Muscle layer of colon (tissue), 2 donors: Measurements from ENCODE around the gene VSIR.
A peak's percentile ranks its signal among the peaks of the same experiment; 100 is the strongest.

ENCODE experiments used
- H3K27ac ChIP-seq: one replicate; pipeline ENCODE4 v1.7.0; 2013; ENCODE audit warnings: low read depth, mild to moderate bottlenecking, low read length, moderate library complexity
- H3K27me3 ChIP-seq, 2 donors: one replicate each; pipeline ENCODE4 v1.7.0; 2013; ENCODE audit warnings: low read length in 2 of 2, mild to moderate bottlenecking in 2 of 2; ENCODE audit not compliant: insufficient read depth in 2 of 2, control insufficient read depth in 1 of 2
- H3K36me3 ChIP-seq: one replicate; pipeline ENCODE4 v1.7.0; 2013; ENCODE audit warnings: mild to moderate bottlenecking, low read length; ENCODE audit not compliant: insufficient read depth
- H3K4me1 ChIP-seq: one replicate; pipeline ENCODE4 v1.7.0; 2013; ENCODE audit warnings: mild to moderate bottlenecking, low read length; ENCODE audit not compliant: insufficient read depth
- H3K4me3 ChIP-seq, 2 donors: one replicate each; pipeline ENCODE4 v1.7.0; 2013; ENCODE audit warnings: low read length in 2 of 2, low read depth in 1 of 2, mild to moderate bottlenecking in 1 of 2, moderate library complexity in 1 of 2
- H3K9ac ChIP-seq: one replicate; pipeline ENCODE4 v1.7.0; 2013; ENCODE audit warnings: low read length
- H3K9me3 ChIP-seq: one replicate; pipeline ENCODE4 v1.7.0; 2013; ENCODE audit warnings: mild to moderate bottlenecking, low read length
- donor health status: abdominal sarcoma.
- donor health status: Adenocarcinoma of cecum.

Gene VSIR

GRCh38 chr10:71756311-71757191 is 16.8 kb downstream of the VSIR start:
- Histone ChIP-seq H3K36me3 (peaks cover 74% of the 10 kb centered on the region), H3K27ac (no peak overlapping the region), H3K9me3 (no peaks in the 10 kb centered on the region), H3K27me3 (no peaks in the 10 kb centered on the region), H3K9ac (no peak overlapping the region), H3K4me3 (no peak overlapping the region), H3K4me1 (peaks cover 14% of the 10 kb centered on the region)

- Histone ChIP-seq H3K27me3 (no peaks in the 10 kb centered on the region), H3K27ac (no peak overlapping the region), H3K9ac (no peak overlapping the region), H3K4me3 (no peak overlapping the region), H3K36me3 (peaks cover 74% of the 10 kb centered on the region), H3K9me3 (no peaks in the 10 kb centered on the region), H3K4me1 (peaks cover 14% of the 10 kb centered on the region)
Observed at GRCh38 chr10:71755179-71755879, 18.0 kb downstream of the VSIR start.

- H3K4me3 ChIP-seq: no peak overlapping the region
- H3K4me1 ChIP-seq: peaks cover 18% of the 10 kb centered on the region
- H3K9me3 ChIP-seq: no peaks in the 10 kb centered on the region
- no peak overlapping the region for H3K27ac ChIP-seq
- H3K9ac ChIP-seq: no peak overlapping the region
- H3K36me3 ChIP-seq: peaks cover 80% of the 10 kb centered on the region
- H3K27me3 ChIP-seq: no peaks in the 10 kb centered on the region
Observed at GRCh38 chr10:71754562-71754961, 18.8 kb downstream of the VSIR start.

- H3K36me3 ChIP-seq: peaks cover 82% of the 10 kb centered on the region
- H3K4me1 ChIP-seq: peaks cover 23% of the 10 kb centered on the region
- H3K9me3 ChIP-seq: no peaks in the 10 kb centered on the region
- no peak overlapping the region for H3K9ac ChIP-seq
- H3K27ac ChIP-seq: no peak overlapping the region
- no peaks in the 10 kb centered on the region for H3K27me3 ChIP-seq
- H3K4me3 ChIP-seq: no peak overlapping the region
Observed at GRCh38 chr10:71753960-71754505, 19.3 kb downstream of the VSIR start.

- H3K36me3 ChIP-seq: peaks cover 76% of the 10 kb centered on the region
- no peaks in the 10 kb centered on the region for H3K9me3 ChIP-seq
- no peak overlapping the region for H3K9ac ChIP-seq
- H3K4me3 ChIP-seq: no peak overlapping the region
- peaks cover 30% of the 10 kb centered on the region for H3K4me1 ChIP-seq
- no peak overlapping the region for H3K27ac ChIP-seq
- no peaks in the 10 kb centered on the region for H3K27me3 ChIP-seq
Observed at GRCh38 chr10:71753091-71753959, 20.0 kb downstream of the VSIR start.

- no peak overlapping the region for H3K4me3 ChIP-seq
- H3K4me1 ChIP-seq: peaks cover 38% of the 10 kb centered on the region
- no peaks in the 10 kb centered on the region for H3K9me3 ChIP-seq
- no peak overlapping the region for H3K9ac ChIP-seq
- H3K27me3 ChIP-seq: no peaks in the 10 kb centered on the region
- peaks cover 68% of the 10 kb centered on the region for H3K36me3 ChIP-seq
- H3K27ac ChIP-seq: no peak overlapping the region
Observed at GRCh38 chr10:71752391-71753090, 20.8 kb downstream of the VSIR start.

- Histone ChIP-seq H3K4me1 (peaks cover 47% of the 10 kb centered on the region), H3K4me3 (no peak overlapping the region), H3K27ac (no peak overlapping the region), H3K36me3 (peaks cover 62% of the 10 kb centered on the region), H3K9ac (no peak overlapping the region), H3K9me3 (no peaks in the 10 kb centered on the region), H3K27me3 (no peaks in the 10 kb centered on the region)
Observed at GRCh38 chr10:71751515-71752224, 21.6 kb downstream of the VSIR start.

GRCh38 chr10:71750986-71751385 is 22.3 kb downstream of the VSIR start:
- H3K9ac ChIP-seq: no peak overlapping the region
- no peak overlapping the region for H3K4me3 ChIP-seq
- peaks cover 54% of the 10 kb centered on the region for H3K4me1 ChIP-seq
- no peaks in the 10 kb centered on the region for H3K9me3 ChIP-seq
- H3K36me3 ChIP-seq: peaks cover 58% of the 10 kb centered on the region
- no peaks in the 10 kb centered on the region for H3K27me3 ChIP-seq
- H3K27ac ChIP-seq: no peak overlapping the region

GRCh38 chr10:71750124-71750841 is 23.0 kb downstream of the VSIR start:
- H3K27ac ChIP-seq: no peak overlapping the region
- no peak overlapping the region for H3K4me3 ChIP-seq
- peaks cover 49% of the 10 kb centered on the region for H3K4me1 ChIP-seq
- H3K9ac ChIP-seq: no peak overlapping the region
- H3K36me3 ChIP-seq: peaks cover 57% of the 10 kb centered on the region
- no peaks in the 10 kb centered on the region for H3K9me3 ChIP-seq
- no peaks in the 10 kb centered on the region for H3K27me3 ChIP-seq

- Histone ChIP-seq H3K4me1 (peaks cover 42% of the 10 kb centered on the region), H3K27ac (peak overlapping the region; percentile 53), H3K4me3 (no peak overlapping the region), H3K9ac (no peak overlapping the region), H3K36me3 (peaks cover 49% of the 10 kb centered on the region), H3K27me3 (no peaks in the 10 kb centered on the region), H3K9me3 (no peaks in the 10 kb centered on the region)
Observed at GRCh38 chr10:71749396-71749795, 23.9 kb downstream of the VSIR start.
